HFFc6 (cell line): ENCODE results near the gene ILF2. TPM values are rescaled to one million over a fixed set of nuclear protein-coding genes. Genes with fewer than 3 reads are reported as not detected.
"Not testable (repeated sequence)": the region's sequence is repeated elsewhere in the genome, so short reads cannot be mapped to it uniquely, and the experiment has no call there.

Experiments used
- DNase-seq: peaks from one replicate; pipeline ENCODE4 v3.0.0-alpha.2; 2018
- H3K27ac Mint-ChIP-seq: 2 replicates; pipeline ENCODE4 v1.8.0; 2020; ENCODE audit warnings: mild to moderate bottlenecking, mixed read lengths
- H3K27me3 Mint-ChIP-seq: 2 replicates; pipeline ENCODE4 v1.8.0; 2021; ENCODE audit warnings: mild to moderate bottlenecking, moderate library complexity, mixed read lengths; ENCODE audit not compliant: insufficient read depth
- H3K36me3 Mint-ChIP-seq: 2 replicates; pipeline ENCODE4 v1.8.0; 2021; ENCODE audit warnings: low read depth, mixed read lengths
- H3K4me1 Mint-ChIP-seq: 2 replicates; pipeline ENCODE4 v1.8.0; 2020; ENCODE audit warnings: low read depth, mixed read lengths
- H3K4me3 Mint-ChIP-seq: 2 replicates; pipeline ENCODE4 v1.8.0; 2020; ENCODE audit warnings: mild to moderate bottlenecking, moderate library complexity, mixed read lengths
- H3K9me3 Mint-ChIP-seq: 2 replicates; pipeline ENCODE4 v1.8.0; 2020; ENCODE audit warnings: mild to moderate bottlenecking, mixed read lengths
- total RNA-seq, 6 experiments: library from RNA; stranded (reverse); fragmentation: NEBNext Ultra II Directional; extraction: Animal tissue kit (Norgen Biotek cat#: 25700); gene quantifications; 2 replicates in 1 of 6; 3 replicates in 5 of 6; pipeline ENCODE4 v1.2.3, GENCODE V29; 2021
- TF ChIP-seq, protein P1 (sequence below): fragments of 200-600 bp; sonication (generic); IDR thresholded peaks from 2 replicates; pipeline ENCODE4 v1.5.0; 2021; ENCODE audit warnings: antibody characterized with exemption, mild to moderate bottlenecking

Gene ILF2
- total RNA-seq, 6 experiments from 2014 or later = 127 to 169 (median 156) TPM

DNA sequence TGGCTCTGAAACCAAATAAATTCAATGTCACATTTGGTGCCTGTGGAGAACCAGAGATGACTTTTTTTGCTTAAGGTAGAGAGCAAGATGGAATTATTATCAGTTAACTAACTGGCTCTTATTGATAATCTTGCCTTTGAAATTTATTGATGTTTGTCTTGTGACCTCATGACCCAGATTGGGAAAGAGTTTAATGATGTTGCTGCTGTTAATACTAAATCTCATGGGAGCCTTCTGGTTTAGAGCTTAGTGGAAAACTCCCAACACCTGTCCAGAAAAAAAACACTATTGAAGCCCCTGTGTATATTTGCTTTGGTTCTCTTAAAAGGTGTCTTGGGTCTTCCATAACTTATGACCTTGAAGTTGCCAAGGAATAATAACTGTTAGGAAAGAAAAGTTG is 27.0 kb downstream of the ILF2 start:
- Mint-ChIP-seq H3K27ac (no peak overlapping the region), H3K9me3 (no peaks in the 10 kb centered on the region), H3K36me3 (peaks cover 56% of the 10 kb centered on the region), H3K4me1 (0 out of 2 replicates have a peak, but pooled peaks cover 5% of the 10 kb centered on the region), H3K4me3 (no peak overlapping the region), H3K27me3 (peaks cover 4% of the 10 kb centered on the region; the same call in 1 of the 2 replicates)
- TF ChIP-seq, protein P1, sequence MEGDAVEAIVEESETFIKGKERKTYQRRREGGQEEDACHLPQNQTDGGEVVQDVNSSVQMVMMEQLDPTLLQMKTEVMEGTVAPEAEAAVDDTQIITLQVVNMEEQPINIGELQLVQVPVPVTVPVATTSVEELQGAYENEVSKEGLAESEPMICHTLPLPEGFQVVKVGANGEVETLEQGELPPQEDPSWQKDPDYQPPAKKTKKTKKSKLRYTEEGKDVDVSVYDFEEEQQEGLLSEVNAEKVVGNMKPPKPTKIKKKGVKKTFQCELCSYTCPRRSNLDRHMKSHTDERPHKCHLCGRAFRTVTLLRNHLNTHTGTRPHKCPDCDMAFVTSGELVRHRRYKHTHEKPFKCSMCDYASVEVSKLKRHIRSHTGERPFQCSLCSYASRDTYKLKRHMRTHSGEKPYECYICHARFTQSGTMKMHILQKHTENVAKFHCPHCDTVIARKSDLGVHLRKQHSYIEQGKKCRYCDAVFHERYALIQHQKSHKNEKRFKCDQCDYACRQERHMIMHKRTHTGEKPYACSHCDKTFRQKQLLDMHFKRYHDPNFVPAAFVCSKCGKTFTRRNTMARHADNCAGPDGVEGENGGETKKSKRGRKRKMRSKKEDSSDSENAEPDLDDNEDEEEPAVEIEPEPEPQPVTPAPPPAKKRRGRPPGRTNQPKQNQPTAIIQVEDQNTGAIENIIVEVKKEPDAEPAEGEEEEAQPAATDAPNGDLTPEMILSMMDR = no peak
- DNase-seq = no peak

DNA sequence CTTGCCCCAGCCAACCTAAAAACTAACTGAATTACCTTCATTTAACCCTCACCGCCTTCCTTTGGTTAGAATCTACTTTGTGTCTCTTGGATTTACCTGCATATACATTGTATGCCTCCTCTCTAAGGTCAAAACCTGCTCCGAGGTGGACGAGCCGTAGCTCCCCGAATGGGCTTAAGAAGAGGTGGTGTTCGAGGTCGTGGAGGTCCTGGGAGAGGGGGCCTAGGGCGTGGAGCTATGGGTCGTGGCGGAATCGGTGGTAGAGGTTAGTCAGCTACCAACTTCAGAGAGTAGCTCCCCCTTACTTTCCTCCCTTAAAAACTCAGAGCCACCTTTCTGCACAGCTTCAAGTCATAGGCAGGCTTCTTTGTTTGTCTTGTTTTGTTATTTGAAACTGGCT is 27.7 kb downstream of the ILF2 start:
- H3K9me3 Mint-ChIP-seq = no peaks in the 10 kb centered on the region
- peaks cover 56% of the 10 kb centered on the region for H3K36me3 Mint-ChIP-seq
- no peak overlapping the region for H3K4me3 Mint-ChIP-seq
- DNase-seq = no peak
- no peaks in the 10 kb centered on the region; the same call in 1 of the 2 replicates for H3K27me3 Mint-ChIP-seq
- TF ChIP-seq, protein P1 = no peak
- H3K4me1 Mint-ChIP-seq = peaks cover 5% of the 10 kb centered on the region; the same call in 1 of the 2 replicates
- no peak overlapping the region for H3K27ac Mint-ChIP-seq

DNA sequence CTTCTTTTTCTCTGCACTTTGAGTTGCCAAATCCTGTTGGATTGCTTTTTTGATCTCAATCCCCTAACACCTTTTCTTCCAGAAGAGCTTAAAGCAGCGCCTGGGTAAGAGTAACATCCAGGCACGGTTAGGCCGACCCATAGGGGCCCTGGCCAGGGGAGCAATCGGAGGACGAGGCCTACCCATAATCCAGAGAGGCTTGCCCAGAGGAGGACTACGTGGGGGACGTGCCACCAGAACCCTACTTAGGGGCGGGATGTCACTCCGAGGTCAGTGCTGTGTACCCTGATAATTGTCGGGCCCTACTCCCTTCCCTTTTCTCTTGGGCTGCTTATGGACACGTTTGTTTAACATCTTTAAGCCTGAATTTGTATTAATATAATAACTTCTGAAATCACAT is 28.6 kb downstream of the ILF2 start:
- H3K36me3 Mint-ChIP-seq = peaks cover 60% of the 10 kb centered on the region
- no peaks in the 10 kb centered on the region for H3K9me3 Mint-ChIP-seq
- H3K27me3 Mint-ChIP-seq = no peaks in the 10 kb centered on the region
- H3K4me1 Mint-ChIP-seq = peaks cover 12% of the 10 kb centered on the region
- TF ChIP-seq, protein P1 = no peak
- no peak for DNase-seq
- no peak overlapping the region for H3K27ac Mint-ChIP-seq
- H3K4me3 Mint-ChIP-seq = no peak overlapping the region

DNA sequence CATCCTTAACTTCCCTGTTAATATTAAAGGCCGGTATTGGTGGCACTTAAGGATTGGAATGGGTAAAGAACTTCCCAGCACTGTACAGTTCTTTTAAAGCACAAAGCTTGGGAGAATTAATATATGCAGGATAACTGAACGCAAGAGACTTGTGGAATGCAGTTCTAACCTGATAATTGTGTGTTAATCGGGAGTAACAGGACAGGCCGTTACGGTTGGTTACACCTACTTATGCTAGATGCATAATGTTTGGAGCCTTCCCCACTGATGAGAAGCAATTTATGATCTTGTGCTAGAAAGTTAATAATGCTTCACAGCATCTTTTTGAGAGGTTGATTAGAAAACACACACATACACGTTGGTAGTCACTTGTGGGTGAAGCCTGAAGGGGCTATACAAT is 29.9 kb downstream of the ILF2 start:
- Mint-ChIP-seq H3K27ac (no peak overlapping the region), H3K36me3 (peaks cover 61% of the 10 kb centered on the region), H3K9me3 (no peaks in the 10 kb centered on the region), H3K4me1 (peaks cover 14% of the 10 kb centered on the region), H3K27me3 (no peaks in the 10 kb centered on the region), H3K4me3 (no peak overlapping the region)
- TF ChIP-seq, protein P1 = no peak
- no peak for DNase-seq

DNA sequence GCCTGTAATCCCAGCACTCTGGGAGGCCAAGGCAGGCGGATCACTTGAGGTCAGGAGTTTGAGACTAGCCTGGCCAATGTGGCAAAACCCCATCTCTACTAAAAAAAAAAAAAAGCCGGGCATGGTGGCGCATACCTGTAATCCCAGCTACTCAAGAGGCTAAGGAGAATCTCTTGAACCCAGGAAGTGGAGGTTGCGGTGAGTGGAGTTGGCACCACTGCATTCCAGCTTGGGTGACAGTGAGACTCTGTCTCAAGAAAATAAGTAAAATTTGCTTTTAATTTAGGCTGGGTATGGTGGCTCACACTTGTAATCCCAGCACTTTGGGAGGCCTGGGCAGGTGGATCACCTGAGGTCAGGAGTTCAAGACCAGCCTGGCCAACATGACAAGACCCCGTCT is 30.6 kb downstream of the ILF2 start:
- peaks cover 56% of the 10 kb centered on the region for H3K36me3 Mint-ChIP-seq
- not testable (repeated sequence) for H3K9me3 Mint-ChIP-seq

DNA sequence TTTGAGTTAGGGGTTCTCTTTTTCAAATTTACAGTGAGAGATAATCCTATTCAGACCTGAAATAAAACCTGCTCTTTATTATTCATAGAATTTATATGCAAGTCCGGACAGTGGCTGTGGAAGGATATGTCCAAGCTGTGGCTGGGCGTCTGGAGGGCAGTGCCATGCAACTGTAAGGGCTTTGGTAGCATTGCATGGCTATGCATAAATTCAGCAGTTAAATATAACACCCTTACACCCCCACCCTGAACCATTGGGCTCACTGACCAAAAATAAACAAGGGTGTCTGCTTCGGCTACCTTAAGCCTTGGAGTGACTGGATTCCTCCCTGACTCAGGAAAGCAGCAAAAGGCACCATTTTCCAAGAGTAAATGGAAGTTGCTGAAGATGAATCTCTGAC is 31.5 kb downstream of the ILF2 start:
- H3K4me3 Mint-ChIP-seq = no peak overlapping the region
- TF ChIP-seq, protein P1 = no peak
- peaks cover 14% of the 10 kb centered on the region for H3K4me1 Mint-ChIP-seq
- no peak for DNase-seq
- peaks cover 50% of the 10 kb centered on the region for H3K36me3 Mint-ChIP-seq
- no peak overlapping the region for H3K27ac Mint-ChIP-seq
- no peaks in the 10 kb centered on the region for H3K9me3 Mint-ChIP-seq
- no peaks in the 10 kb centered on the region for H3K27me3 Mint-ChIP-seq

More for the DNA sequence above, 30.6 kb downstream of the ILF2 start:
- H3K27me3 Mint-ChIP-seq, H3K4me3 Mint-ChIP-seq, DNase-seq, H3K27ac Mint-ChIP-seq: not testable (repeated sequence)
- H3K4me1 Mint-ChIP-seq = peaks cover 14% of the 10 kb centered on the region
